Measurements from ENCODE around the gene MAB21L2. TPM values are rescaled to one million over a fixed set of nuclear protein-coding genes. Genes with fewer than 3 reads are reported as not detected.

Gene MAB21L2
- total and polyA plus RNA-seq, 2 of the 13 experiments (the other 11 are each of a cell fraction or from before 2014, with no cell fraction given) = not detected

- ATAC-seq = no peak
- Histone ChIP-seq H3K79me2 (ENCODE audit: insufficient read depth, low read length) (no peaks in the 10 kb centered on the region), H3K9ac (ENCODE audit: insufficient read depth, low read depth, low read length) (no peak overlapping the region), H3K36me3 (replicated peaks in 1 of 2; ENCODE audit: control insufficient read depth in 1 of 2, insufficient read depth in 2 of 2, low read length in 2 of 2) (peaks cover 0 to 13% of the 10 kb centered on the region in 2 experiments; a peak in 1 of 5 replicates), H3K4me3 (replicated peaks in 1 of 3; ENCODE audit: insufficient read depth in 1 of 3, low read depth in 2 of 3, low read length in 3 of 3) (no peak overlapping the region), H3K27ac (ENCODE audit: extremely low read length, insufficient read depth, low read length) (no peak overlapping the region), H3K27me3 (ENCODE audit: control insufficient read depth in 1 of 2, insufficient read depth in 2 of 2, low read length in 2 of 2) (no peaks in the 10 kb centered on the region), H2AFZ (ENCODE audit: low read length) (no peak overlapping the region), H3K4me2 (ENCODE audit: low read depth, low read length) (no peak overlapping the region), H3K4me1 (ENCODE audit: insufficient read depth, low read length) (peaks cover 7% of the 10 kb centered on the region; the same call in 1 of the 2 replicates), H3K9me3 (ENCODE audit: low read length) (no peaks in the 10 kb centered on the region), H4K20me1 (ENCODE audit: insufficient read depth, low read length) (no peaks in the 10 kb centered on the region)
- in situ Hi-C loops (cut with HindIII; ENCODE audit: extremely low pct_ligation_motif_present, low pct_unique_long_range_greater_than_20kb) = no loop called here
- intact Hi-C loops (cut with micrococcal nuclease; ENCODE audit: unreplicated experiment) = loop anchor here (5.0 kb wide), 1 partner anchor 295 kb away; no protein-coding TSS in a partner anchor
- DNase-seq (ENCODE audit: low spot score) = no peak
- no peak for FAIRE-seq
- 95% methylated on average over 4 of the region's 4 CpGs for whole genome bisulfite sequencing (ENCODE audit: low lambda C conversion rate)
- no peak for TF ChIP-seq TFE3 (CRISPR knock-in tag; IDR thresholded peaks at IDR 0.05)
- TF ChIP-seq ZNF543 (CRISPR knock-in tag; IDR thresholded peaks at IDR 0.05) = no peak
- no peak for TF ChIP-seq ZNF558 (CRISPR knock-in tag; IDR thresholded peaks at IDR 0.05; ENCODE audit: borderline replicate concordance)
- no peak for TF ChIP-seq CREB3 (CRISPR knock-in tag; IDR thresholded peaks at IDR 0.05)
- no peak for TF ChIP-seq ZFY (CRISPR knock-in tag; IDR thresholded peaks at IDR 0.05)
- TF ChIP-seq BRD4 (CRISPR knock-in tag; IDR thresholded peaks at IDR 0.05) = no peak
- no peak for TF ChIP-seq ZNF33B (CRISPR knock-in tag; IDR thresholded peaks at IDR 0.05)
- no peak for TF ChIP-seq AKNA (CRISPR knock-in tag; IDR thresholded peaks at IDR 0.05; ENCODE audit: borderline replicate concordance)
- no peak for TF ChIP-seq ASH2L (IDR thresholded peaks at IDR 0.05; ENCODE audit: insufficient read length, low read depth, low read length)
- TF ChIP-seq NFKB2 (CRISPR knock-in tag; IDR thresholded peaks at IDR 0.05; ENCODE audit: borderline replicate concordance) = no peak
- TF ChIP-seq, protein P1, sequence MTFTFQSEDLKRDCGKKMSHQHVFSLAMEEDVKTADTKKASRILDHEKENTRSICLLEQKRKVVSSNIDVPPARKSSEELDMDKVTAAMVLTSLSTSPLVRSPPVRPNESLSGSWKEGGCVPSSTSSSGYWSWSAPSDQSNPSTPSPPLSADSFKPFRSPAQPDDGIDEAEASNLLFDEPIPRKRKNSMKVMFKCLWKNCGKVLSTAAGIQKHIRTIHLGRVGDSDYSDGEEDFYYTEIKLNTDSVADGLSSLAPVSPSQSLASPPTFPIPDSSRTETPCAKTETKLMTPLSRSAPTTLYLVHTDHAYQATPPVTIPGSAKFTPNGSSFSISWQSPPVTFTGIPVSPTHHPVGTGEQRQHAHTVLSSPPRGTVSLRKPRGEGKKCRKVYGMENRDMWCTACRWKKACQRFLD (CRISPR knock-in tag; IDR thresholded peaks at IDR 0.05; ENCODE audit: borderline replicate concordance) = no peak
- no TSS peak for BruUV-seq (replicated peaks)
- ChIA-PET POLR2A (no interaction called here), CTCF (ENCODE audit: low intra/inter-chr PET ratio, low total read pairs) (no interaction called here)
These were observed 10.0 kb downstream of the MAB21L2 start for GRCh38 chr4:150591904-150592303.

All from HepG2 (cell line).